Common myeloid progenitor, CD34-positive (primary cell): ENCODE data around the gene NECAB3.

Experiments used
- CTCF ChIA-PET: fragments of 350-600 bp; sonication (Branson Sonifier 250); formaldehyde crosslinking; loops from one replicate; lab custom pipeline; 2021; ENCODE audit warnings: antibody characterized with exemption; lab: Charles Lee
- POLR2A ChIA-PET: fragments of 350-600 bp; sonication (Branson Sonifier 250); formaldehyde crosslinking; loops from one replicate; lab custom pipeline; 2021; ENCODE audit warnings: antibody characterized with exemption; lab: Charles Lee
- DNase-seq, 3 donors: peaks; one replicate each; pipeline versions ENCODE4 v3.0.0 to v3.0.0-alpha.2; 2013
- H3K27ac ChIP-seq, 2 experiments: 1 replicate in 1 of 2; 2 replicates in 1 of 2; pipeline ENCODE4 v1.7.0; 2013; ENCODE audit warnings: inconsistent platforms in 2 of 2, low read length in 2 of 2, mild to moderate bottlenecking in 2 of 2, low read depth in 1 of 2, moderate library complexity in 1 of 2; ENCODE audit not compliant: severe bottlenecking in 2 of 2, insufficient read depth in 1 of 2, poor library complexity in 1 of 2
- H3K27me3 ChIP-seq, 5 experiments: replicated peaks in 2 of 5; 1 replicate in 3 of 5; 2 replicates in 2 of 5; pipeline versions ENCODE4 v1.6.1 to v1.7.0; 2013; ENCODE audit warnings: low read length in 4 of 5, mild to moderate bottlenecking in 2 of 5, moderate library complexity in 2 of 5, inconsistent platforms in 1 of 5; ENCODE audit not compliant: insufficient read depth in 5 of 5, control insufficient read depth in 4 of 5
- H3K36me3 ChIP-seq, 4 experiments: 1 replicate in 2 of 4; 2 replicates in 2 of 4; pipeline versions ENCODE4 v1.6.1 to v1.7.0; 2013; ENCODE audit warnings: low read length in 3 of 4, control low read depth in 1 of 4, mild to moderate bottlenecking in 1 of 4; ENCODE audit not compliant: control insufficient read depth in 4 of 4, insufficient read depth in 4 of 4
- H3K4me1 ChIP-seq, 4 experiments: 1 replicate in 3 of 4; 2 replicates in 1 of 4; pipeline versions ENCODE4 v1.6.1 to v1.7.1; 2013; ENCODE audit warnings: low read length in 3 of 4, mild to moderate bottlenecking in 3 of 4, control low read depth in 1 of 4, inconsistent platforms in 1 of 4, moderate library complexity in 1 of 4; ENCODE audit not compliant: control insufficient read depth in 4 of 4, insufficient read depth in 4 of 4; ENCODE audit errors: control extremely low read depth in 1 of 4
- H3K4me3 ChIP-seq, 7 experiments: 1 replicate in 4 of 7; 2 replicates in 3 of 7; pipeline versions ENCODE4 v1.5.1 to v1.7.0; 2013; ENCODE audit warnings: mild to moderate bottlenecking in 7 of 7, low read length in 6 of 7, moderate library complexity in 6 of 7, inconsistent platforms in 2 of 7, low read depth in 2 of 7, control low read depth in 1 of 7; ENCODE audit not compliant: insufficient read depth in 4 of 7, control insufficient read depth in 1 of 7; ENCODE audit errors: extremely low read depth in 1 of 7
- H3K9me3 ChIP-seq, 5 experiments: 1 replicate in 4 of 5; 2 replicates in 1 of 5; pipeline versions ENCODE4 v1.6.1 to v1.7.1; 2013; ENCODE audit warnings: low read length in 4 of 5, mild to moderate bottlenecking in 2 of 5, inconsistent platforms in 1 of 5, low read depth in 1 of 5, moderate library complexity in 1 of 5; ENCODE audit not compliant: control insufficient read depth in 4 of 5, insufficient read depth in 2 of 5; ENCODE audit errors: control extremely low read depth in 1 of 5
- WGBS: methylation state at CpG from one replicate; pipeline ENCODE4 v1.1.5; 2013; ENCODE audit not compliant: insufficient coverage; 5-methylcytosine and 5-hydroxymethylcytosine counted together

Gene NECAB3

DNA sequence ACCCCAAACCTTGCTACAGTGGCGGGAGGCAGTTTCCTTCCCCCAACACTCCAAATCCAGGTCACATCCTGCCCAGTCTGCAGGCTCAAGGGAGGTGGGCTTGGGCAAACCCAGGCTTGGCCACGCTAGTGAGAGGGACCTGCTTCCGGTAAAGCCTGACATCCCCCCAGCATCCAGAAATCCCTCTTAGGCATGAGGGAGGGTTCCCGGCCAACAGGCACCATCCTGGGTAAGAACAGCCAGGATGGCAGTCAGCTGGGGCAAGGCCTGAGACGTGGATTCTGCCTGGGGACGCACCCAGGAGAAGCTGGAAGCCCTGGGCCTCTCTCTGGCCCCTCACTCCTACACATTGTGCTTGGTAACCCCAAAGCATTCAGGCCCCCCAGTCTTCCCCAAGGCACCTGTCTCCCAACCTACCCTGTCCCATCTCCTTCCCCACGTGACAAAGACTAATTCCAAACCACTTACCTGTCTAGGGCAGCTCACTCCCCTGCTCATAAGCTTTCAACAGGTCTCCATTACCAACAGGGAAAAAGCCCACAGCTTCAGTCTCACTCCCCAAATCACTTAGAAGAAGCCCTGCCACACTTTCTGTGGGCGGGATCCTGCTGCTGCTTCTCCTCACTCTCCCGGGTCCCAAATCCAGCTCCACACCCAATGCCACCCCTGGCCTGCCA lies 10.0 kb downstream of the NECAB3 start:
- Histone ChIP-seq H3K9me3 (no peaks in the 10 kb centered on the region), H3K27ac (peak overlapping the region in 1 of 2 experiments; percentile 29), H3K36me3 (peaks cover 0 to 13% (median 0%) of the 10 kb centered on the region in 4 experiments), H3K4me3 (peak overlapping the region in 6 of 7 experiments; percentile 39 to 83 (median 70)), H3K27me3 (no peaks in the 10 kb centered on the region), H3K4me1 (peaks cover 0 to 44% (median 41%) of the 10 kb centered on the region in 4 experiments)
- CTCF ChIA-PET = interaction anchor here (1.2 to 7.6 kb wide), 5 partner anchors 10 to 22 kb away, joined by 3 to 86 read pairs (median 4); no protein-coding TSS in a partner anchor
- POLR2A ChIA-PET = no interaction called here
- 60% methylated on average over 8 of the region's 9 CpGs for WGBS
- no peak for DNase-seq

DNA sequence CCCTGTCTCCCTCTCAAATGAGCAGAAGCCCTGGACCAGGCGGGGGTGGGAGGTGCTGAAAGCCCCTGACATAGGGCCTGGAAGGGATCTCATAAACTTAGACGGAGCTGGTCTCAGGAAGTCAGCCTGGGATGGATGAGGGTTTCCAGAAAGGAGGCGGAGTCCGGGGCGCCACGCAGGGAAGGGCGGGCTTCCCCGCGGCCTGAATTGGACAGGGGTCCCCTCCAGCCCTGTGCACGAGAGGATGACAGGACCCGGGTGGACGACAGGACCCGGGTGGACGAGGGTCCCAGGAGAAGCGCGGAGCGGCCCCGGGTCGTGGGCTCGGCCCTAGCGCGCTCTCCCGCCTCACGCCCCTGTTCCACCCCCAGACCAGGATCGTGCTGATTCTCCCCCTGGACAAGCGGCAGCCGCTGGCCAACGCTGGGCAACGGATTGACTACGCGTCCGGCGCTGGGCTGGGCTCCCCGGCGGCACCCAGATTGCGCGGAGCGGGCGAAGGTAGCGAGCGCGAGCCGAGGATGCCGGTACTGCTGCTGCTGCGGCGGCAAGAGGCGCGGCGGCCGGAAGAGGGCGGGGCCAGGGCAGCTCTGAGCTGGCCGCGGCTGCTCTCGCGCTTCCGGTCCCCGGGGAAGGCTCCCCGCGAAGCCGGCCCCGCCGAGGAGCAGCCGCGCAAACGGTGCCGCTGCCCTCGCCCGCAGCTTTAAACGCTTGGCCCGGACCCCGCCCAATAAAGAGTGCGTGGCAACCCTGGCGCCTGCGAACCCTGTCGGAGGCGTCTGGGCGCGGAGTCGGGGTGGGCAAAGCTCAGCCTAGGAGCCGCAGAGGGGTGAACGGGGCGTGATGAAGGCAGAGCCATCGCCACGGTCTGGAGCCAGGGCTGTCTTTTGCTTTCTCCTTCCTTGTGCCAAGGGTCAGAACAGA lies 10.8 kb downstream of the NECAB3 start:
- ChIA-PET CTCF (interaction anchor here (0.9 to 7.6 kb wide), 6 partner anchors 9 to 22 kb away, joined by 3 to 86 read pairs (median 3); no protein-coding TSS in a partner anchor), POLR2A (no interaction called here)
- Histone ChIP-seq H3K4me1 (peaks cover 0 to 43% (median 40%) of the 10 kb centered on the region in 4 experiments), H3K27ac (peak overlapping the region in 1 of 2 experiments; percentile 29), H3K9me3 (no peaks in the 10 kb centered on the region), H3K36me3 (peaks cover 0 to 9% (median 0%) of the 10 kb centered on the region in 4 experiments), H3K4me3 (peak overlapping the region; percentile 34 to 83 (median 70)), H3K27me3 (no peaks in the 10 kb centered on the region)
- WGBS = 1% methylated on average over 66 of the region's 84 CpGs
- peak; percentile 72 to 89 (median 80) for DNase-seq

DNA sequence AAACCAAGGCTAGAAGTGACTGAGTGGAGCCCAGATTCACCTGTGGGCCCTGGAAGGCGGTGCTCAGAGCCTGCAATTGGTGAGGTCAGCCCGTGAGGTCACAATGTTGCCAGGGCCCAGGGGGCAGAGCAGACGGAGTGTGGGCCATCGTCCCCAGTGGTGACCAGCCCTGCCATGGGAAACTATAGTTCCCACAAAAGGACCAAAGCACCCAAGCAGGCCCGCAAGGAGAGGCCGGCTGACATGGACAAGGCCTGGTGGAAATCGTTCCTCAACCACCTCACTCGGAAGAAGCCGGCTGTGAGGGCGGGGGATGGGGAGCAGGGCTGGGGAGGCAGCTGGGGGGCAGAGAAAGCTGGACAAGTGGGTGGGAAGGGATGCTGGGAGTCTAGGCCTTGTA lies 12.1 kb downstream of the NECAB3 start, which contains the start of gene C20orf144:
TSS of gene C20orf144 (plus strand) at position 156 of the 400 bp plus-strand sequence. CDS start at position 175, 19 bp downstream.
- H3K4me1 ChIP-seq = peaks cover 0 to 30% (median 28%) of the 10 kb centered on the region in 4 experiments
- H3K9me3 ChIP-seq = no peaks in the 10 kb centered on the region
- no peaks in the 10 kb centered on the region for H3K27me3 ChIP-seq
- POLR2A ChIA-PET = interaction anchor here (0.6 kb wide), 1 partner anchor 153 kb away, joined by 7 read pairs; no protein-coding TSS in a partner anchor
- 97% methylated on average over 5 of the region's 10 CpGs for WGBS
- peak within 1 kb of the TSS; percentile 34 to 83 (median 70) for H3K4me3 ChIP-seq
- CTCF ChIA-PET = interaction anchor here (1.0 to 7.6 kb wide), 2 partner anchors 8 to 13 kb away, joined by 3 to 86 read pairs; no protein-coding TSS in a partner anchor
- no peak for DNase-seq
- peak within 1 kb of the TSS in 1 of 2 experiments; percentile 29 for H3K27ac ChIP-seq
- H3K36me3 ChIP-seq = peaks cover 0 to 7% (median 0%) of the 10 kb centered on the region in 4 experiments

DNA sequence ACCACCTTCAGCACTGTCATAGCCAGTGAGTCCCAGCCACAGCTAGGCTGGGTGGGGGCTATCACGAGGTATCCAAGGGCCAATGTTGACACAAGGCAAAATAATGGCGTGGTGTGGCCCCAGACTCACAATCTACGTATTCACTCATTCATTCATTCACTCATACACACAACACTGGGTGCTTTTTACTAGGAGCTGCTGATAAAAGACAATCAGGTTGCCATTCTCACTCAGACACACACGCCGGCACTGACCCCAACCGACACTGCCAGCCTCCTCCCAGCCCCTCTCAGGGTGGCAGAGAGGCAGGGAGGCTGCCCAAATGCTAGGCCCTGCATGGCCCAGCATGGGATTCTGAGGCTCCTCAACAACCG lies 13.6 kb downstream of the NECAB3 start:
- ChIA-PET POLR2A (no interaction called here), CTCF (no interaction called here)
- H3K4me3 ChIP-seq = no peak overlapping the region
- H3K4me1 ChIP-seq = peaks cover 0 to 18% (median 18%) of the 10 kb centered on the region in 4 experiments
- H3K9me3 ChIP-seq = no peaks in the 10 kb centered on the region
- no peaks in the 10 kb centered on the region for H3K27me3 ChIP-seq
- no peak for DNase-seq
- H3K27ac ChIP-seq = no peak overlapping the region
- peaks cover 0 to 7% (median 0%) of the 10 kb centered on the region in 4 experiments for H3K36me3 ChIP-seq
- 98% methylated on average over 5 of the region's 7 CpGs for WGBS

- H3K27ac ChIP-seq = no peak overlapping the region
- H3K9me3 ChIP-seq = no peaks in the 10 kb centered on the region
- no peak for DNase-seq
- WGBS = 96% methylated on average over 14 of the region's 21 CpGs
- ChIA-PET POLR2A (no interaction called here), CTCF (no interaction called here)
- no peaks in the 10 kb centered on the region for H3K27me3 ChIP-seq
- peaks cover 0 to 18% (median 18%) of the 10 kb centered on the region in 4 experiments for H3K4me1 ChIP-seq
- peaks cover 0 to 7% (median 0%) of the 10 kb centered on the region in 4 experiments for H3K36me3 ChIP-seq
- no peak overlapping the region for H3K4me3 ChIP-seq
Measured at GRCh38 chr20:33660035-33660684, 14.1 kb downstream of the NECAB3 start.

GRCh38 chr20:33659341-33660034 lies 14.7 kb downstream of the NECAB3 start:
- CTCF ChIA-PET = no interaction called here

More at GRCh38 chr20:33659341-33660034, 14.7 kb downstream of the NECAB3 start:
- POLR2A ChIA-PET = no interaction called here
- Histone ChIP-seq H3K36me3 (peaks cover 0 to 7% (median 0%) of the 10 kb centered on the region in 4 experiments), H3K4me3 (no peak overlapping the region), H3K27ac (no peak overlapping the region), H3K4me1 (peaks cover 0 to 18% (median 18%) of the 10 kb centered on the region in 4 experiments), H3K9me3 (no peaks in the 10 kb centered on the region), H3K27me3 (no peaks in the 10 kb centered on the region)
- DNase-seq = no peak
- WGBS = 96% methylated on average over 20 of the region's 32 CpGs
